IPS-18c (cell line): ENCODE results near the gene SAMSN1.

Experiments
- H3K4me3 ChIP-seq: 2 replicates; pipeline ENCODE4 v1.7.0; 2013; ENCODE audit warnings: low read depth, mild to moderate bottlenecking, low read length, moderate library complexity; ENCODE audit not compliant: insufficient read depth
- H3K9me3 ChIP-seq: one replicate; pipeline ENCODE4 v1.6.1; 2013; ENCODE audit warnings: mild to moderate bottlenecking, low read length, moderate library complexity; ENCODE audit not compliant: control insufficient read depth, insufficient read depth

Gene SAMSN1

DNA sequence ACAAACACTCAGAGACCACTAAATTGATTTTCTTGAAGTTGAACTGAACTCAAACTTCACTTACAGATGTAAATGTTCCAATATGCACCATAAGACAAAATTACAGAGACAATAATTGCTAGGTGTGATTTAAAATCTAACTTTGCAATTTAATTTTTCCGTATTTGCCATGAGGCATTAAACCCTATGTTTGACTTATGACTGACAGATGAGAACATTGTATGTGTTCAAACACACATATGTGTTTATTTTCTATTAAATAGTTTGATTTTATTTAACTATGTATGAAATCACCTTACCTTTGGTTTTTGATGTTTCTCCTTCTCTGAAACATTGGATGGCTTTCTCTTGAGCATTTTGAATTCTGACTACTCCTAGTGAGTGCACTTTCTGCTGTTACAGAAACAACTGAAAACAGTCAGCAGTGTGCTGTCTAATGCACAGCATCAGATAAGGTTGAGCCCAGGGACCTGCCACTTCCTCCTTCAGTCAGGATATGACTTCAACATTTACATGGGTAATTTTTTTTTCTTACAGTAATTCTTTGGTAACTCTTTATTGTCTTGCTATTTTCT lies at the start of gene SAMSN1:
TSS of gene SAMSN1 (minus strand) at position 410 of the 575 bp plus-strand sequence. CDS start at position 356, 54 bp downstream.
- Histone ChIP-seq H3K4me3 (no peak within 1 kb of the TSS), H3K9me3 (no peaks in the 10 kb centered on the region)

GRCh38 chr21:14595449-14595848 lies 49.3 kb upstream of the SAMSN1 start:
- H3K9me3 ChIP-seq = no peaks in the 10 kb centered on the region
- H3K4me3 ChIP-seq = no peak overlapping the region

DNA sequence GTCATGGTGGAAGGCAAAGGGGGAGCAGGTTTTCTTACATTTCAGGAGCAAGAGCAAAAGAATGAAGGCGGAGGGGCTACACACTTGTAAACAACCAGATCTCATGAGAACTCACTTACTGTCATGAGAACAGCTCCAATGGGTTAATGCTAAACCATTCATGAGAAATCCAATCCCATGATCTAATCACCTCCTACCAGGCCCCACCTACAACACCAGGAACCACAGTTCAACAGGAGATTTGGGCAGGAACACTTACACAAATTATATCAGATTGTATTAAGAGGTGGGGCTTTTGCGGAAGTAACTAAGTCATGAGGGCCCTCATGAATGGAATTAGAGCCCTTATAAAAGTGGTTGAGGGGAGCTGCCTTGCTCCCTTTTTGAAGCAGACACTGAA lies 48.9 kb upstream of the SAMSN1 start:
- H3K4me3 ChIP-seq = no peak overlapping the region
- no peaks in the 10 kb centered on the region for H3K9me3 ChIP-seq

DNA sequence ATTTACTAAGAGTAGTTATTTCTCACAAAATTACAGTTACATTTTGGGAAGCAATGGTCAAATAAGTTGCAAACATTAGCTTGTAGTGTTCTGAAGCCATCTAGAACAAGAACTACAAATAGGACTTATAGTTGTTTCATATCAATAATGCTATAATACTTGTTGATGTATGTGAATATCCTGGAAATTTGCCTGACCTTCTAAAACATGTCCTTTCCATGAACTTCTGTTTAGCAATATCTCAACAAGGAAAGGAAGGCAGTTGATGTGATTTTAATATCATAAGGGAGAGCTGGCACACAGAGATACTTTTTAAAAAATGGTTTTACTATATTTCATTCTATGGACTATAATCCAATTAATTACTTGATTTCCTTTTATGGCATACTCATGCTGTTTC lies 47.1 kb upstream of the SAMSN1 start:
- Histone ChIP-seq H3K9me3 (no peaks in the 10 kb centered on the region), H3K4me3 (no peak overlapping the region)

DNA sequence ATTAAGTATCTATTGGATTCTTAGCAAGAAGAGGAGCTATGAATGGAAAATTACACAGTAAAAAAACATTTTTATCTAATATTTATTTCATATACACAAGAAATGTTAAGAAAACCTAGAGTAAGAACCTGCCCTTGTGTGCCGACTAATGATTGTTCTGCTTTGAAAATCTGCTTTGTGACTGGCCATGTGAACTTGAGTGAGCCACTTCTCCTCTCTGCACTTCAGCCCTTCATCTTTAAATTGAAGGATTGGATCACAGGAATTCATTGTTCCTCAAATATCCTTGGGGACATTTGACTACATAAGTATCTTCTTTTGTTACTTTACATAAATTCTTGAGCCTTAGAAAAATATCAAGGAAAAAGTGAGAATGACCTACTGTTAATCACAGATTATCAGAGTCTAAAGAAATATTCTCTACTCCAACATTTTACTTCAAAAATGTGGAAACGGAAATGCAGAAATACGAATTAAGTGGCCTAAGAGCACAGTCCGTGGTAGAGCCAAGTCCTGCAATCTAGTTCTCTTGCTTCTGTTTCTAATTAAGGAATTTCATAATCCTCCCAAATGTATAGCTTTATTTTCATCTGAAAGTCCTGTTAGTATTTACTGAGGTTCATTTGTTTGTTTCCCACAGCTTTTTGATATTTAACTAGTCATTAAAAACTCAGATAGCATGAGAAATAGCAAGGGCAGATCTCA lies 46.3 kb upstream of the SAMSN1 start:
- Histone ChIP-seq H3K4me3 (no peak overlapping the region), H3K9me3 (no peaks in the 10 kb centered on the region)

DNA sequence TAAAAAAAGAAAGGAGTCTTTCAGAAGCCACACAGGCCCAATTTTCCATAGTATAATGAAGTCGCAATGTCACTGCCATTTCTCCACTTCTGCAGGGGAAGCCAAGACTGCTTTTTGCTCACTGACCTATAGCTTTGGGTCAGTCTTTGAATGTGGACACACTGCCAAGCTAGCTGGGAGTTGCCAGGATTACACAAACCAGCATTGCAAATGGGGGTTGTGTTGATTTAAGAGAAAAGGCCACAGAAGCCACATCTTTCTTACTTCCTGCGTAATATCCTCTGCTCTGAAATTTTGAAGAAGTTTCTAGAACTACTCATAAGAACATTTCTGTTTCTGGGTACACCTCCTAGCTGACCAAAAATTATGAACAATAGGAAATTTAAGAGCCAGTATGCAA lies 45.8 kb upstream of the SAMSN1 start:
- H3K4me3 ChIP-seq = no peak overlapping the region
- H3K9me3 ChIP-seq = no peaks in the 10 kb centered on the region

GRCh38 chr21:14591377-14591776 lies 45.3 kb upstream of the SAMSN1 start:
- Histone ChIP-seq H3K4me3 (no peak overlapping the region), H3K9me3 (no peaks in the 10 kb centered on the region)

- H3K4me3 ChIP-seq = no peak overlapping the region
Observed at GRCh38 chr21:14589855-14590563, 43.9 kb upstream of the SAMSN1 start.

GRCh38 chr21:14587266-14587665 lies 41.2 kb upstream of the SAMSN1 start:
- H3K9me3 ChIP-seq = no peaks in the 10 kb centered on the region
- no peak overlapping the region for H3K4me3 ChIP-seq

More at GRCh38 chr21:14589855-14590563, 43.9 kb upstream of the SAMSN1 start:
- H3K9me3 ChIP-seq = no peaks in the 10 kb centered on the region

- Histone ChIP-seq H3K4me3 (no peak overlapping the region), H3K9me3 (no peaks in the 10 kb centered on the region)
Observed at GRCh38 chr21:14585122-14585521, 39.0 kb upstream of the SAMSN1 start.

DNA sequence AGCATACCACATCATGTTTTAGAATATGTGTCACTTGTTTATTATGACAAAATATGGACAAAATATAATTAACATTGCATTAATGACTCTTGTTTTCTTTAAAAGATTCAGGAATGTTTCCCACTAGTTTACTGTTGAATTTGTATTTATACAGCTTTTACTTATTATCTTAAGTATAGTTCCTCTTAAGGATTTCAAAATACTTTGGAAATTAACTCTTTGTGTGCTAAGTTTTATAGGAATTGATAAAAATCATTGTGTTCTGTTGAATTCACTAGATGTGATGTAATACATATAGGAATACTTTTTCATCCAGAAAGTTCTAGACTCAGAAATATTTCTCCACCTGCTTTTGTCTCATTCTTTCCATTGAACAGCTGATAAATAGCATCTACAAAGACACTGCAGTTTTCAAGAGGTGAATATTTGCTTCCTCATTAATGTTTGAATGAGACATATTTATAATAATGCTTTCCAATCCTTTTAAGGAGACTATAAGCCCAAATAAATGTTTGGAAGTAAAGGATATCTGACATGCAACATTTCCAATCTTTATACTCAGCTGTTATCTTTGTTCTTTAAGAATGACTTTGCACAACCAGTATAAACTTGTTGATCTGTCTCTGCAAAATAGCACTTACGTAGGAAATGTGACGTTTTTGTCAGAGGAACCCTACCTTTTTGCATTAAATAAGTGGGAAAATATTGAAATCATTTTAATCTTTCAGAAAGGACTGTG lies 38.4 kb upstream of the SAMSN1 start:
- no peaks in the 10 kb centered on the region for H3K9me3 ChIP-seq

DNA sequence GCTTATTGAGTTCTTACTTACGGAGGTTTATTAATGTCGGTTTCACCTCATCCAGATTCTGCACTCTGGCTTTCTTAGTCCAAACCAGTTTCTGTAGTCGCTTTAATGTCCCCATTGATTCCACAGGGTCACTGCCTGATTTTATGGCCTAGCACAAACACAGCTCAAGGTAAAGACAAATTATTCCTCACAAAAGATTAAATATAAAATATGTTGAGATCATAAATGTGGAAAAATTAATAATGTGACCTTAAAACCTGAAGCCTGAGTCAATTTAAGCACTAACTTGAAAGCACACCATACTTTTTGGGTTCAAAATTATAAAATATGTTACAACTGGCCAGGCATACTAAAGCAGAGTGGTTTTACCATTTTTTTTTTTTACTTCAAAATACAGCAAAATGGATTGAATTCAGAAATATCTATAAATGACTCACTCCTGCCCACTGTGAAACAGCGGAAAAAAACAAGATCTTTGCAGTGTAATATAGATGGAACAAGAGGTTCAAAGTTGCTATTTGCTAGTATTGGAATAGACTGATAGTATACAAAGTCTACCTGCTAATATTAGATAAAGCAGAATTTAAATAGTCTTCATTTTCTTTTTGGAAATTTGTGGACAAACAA lies 37.6 kb upstream of the SAMSN1 start:
- no peak overlapping the region for H3K4me3 ChIP-seq
- H3K9me3 ChIP-seq = no peaks in the 10 kb centered on the region

More for the DNA sequence above, 38.4 kb upstream of the SAMSN1 start:
- no peak overlapping the region for H3K4me3 ChIP-seq

- Histone ChIP-seq H3K9me3 (no peaks in the 10 kb centered on the region), H3K4me3 (no peak overlapping the region)
Observed at GRCh38 chr21:14582934-14583628, 37.0 kb upstream of the SAMSN1 start.

DNA sequence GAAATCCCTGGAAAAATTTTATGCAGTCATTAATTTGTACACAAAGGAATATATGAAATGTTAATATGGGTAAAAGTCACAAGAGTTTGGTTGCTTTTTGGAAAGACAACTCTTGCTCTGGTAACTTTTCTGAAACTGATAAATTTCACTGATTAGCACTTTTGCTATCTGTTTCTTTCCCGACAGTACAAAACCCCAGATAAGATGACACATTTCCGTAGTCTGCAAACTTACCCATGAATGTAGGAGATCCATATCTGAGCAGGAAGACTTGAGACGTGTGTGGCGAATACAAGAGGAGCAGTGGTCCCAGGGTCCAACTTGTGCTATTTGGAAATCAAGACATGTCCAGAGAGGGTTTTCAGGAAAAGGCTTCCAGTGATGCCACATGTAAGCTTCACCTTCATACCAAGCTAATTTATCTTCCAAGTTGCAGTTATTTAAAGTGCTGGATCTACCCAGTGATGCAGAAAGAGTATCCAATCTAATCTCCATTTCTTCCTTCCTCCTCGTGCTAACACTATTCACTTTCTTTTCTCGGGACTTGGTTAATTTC lies 35.9 kb upstream of the SAMSN1 start:
- no peak overlapping the region for H3K4me3 ChIP-seq
- H3K9me3 ChIP-seq = no peaks in the 10 kb centered on the region

GRCh38 chr21:14573244-14573643 lies 27.1 kb upstream of the SAMSN1 start:
- no peaks in the 10 kb centered on the region for H3K9me3 ChIP-seq
- no peak overlapping the region for H3K4me3 ChIP-seq

DNA sequence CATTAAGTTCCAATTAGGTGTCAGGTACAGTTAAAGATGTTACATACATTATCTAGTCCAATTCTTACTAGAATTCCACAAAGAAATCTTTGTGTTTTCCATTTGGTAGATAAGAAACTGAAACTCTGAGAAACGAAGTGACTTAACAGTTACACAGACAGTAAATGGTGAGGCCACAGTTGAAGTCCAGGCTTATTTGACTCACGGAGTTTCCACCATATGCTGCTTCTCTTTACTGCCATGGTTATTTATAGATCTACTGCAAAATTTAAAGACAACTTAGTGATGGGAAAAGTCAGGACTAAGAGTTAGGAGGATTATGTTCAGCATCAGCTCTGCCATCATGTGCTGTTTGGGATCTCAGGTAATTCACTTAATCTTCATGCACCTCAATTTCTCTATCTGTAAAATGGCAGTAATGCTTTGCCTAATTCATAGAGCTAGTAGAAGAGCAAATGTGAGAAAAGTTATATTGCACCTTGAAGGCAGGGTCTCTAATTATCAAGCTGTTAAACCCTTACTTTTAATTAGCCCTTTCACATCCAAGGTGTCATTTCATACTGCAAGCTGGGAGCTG lies 26.2 kb upstream of the SAMSN1 start:
- no peak overlapping the region for H3K4me3 ChIP-seq
- no peaks in the 10 kb centered on the region for H3K9me3 ChIP-seq
